ENCODE results near the gene TACC3.

Gene TACC3

GRCh38 chr4:1725521-1725920, 4.2 kb downstream of the TACC3 start:
- no peak for DNase-seq

GRCh38 chr4:1726146-1726934, 5.0 kb downstream of the TACC3 start:
- DNase-seq: peak; percentile 90

GRCh38 chr4:1727117-1728031, 6.1 kb downstream of the TACC3 start:
- DNase-seq: no peak

- DNase-seq: no peak
These were observed 7.0 kb downstream of the TACC3 start for GRCh38 chr4:1728061-1728980.

- DNase-seq: no peak
These were observed 9.3 kb downstream of the TACC3 start for GRCh38 chr4:1730532-1731135.

GRCh38 chr4:1731180-1731579, 9.9 kb downstream of the TACC3 start:
- no peak for DNase-seq

- DNase-seq: no peak
These were observed 11.6 kb downstream of the TACC3 start for GRCh38 chr4:1732911-1733310.

- DNase-seq: no peak
These were observed 13.9 kb downstream of the TACC3 start for GRCh38 chr4:1735215-1735614.

GRCh38 chr4:1736812-1737211, 15.5 kb downstream of the TACC3 start:
- no peak for DNase-seq

- DNase-seq: no peak
These were observed 16.3 kb downstream of the TACC3 start for GRCh38 chr4:1737666-1738065.

- no peak for DNase-seq
These were observed 17.1 kb downstream of the TACC3 start for GRCh38 chr4:1738410-1738809.

GRCh38 chr4:1739358-1739757, 18.0 kb downstream of the TACC3 start:
- no peak for DNase-seq

- no peak for DNase-seq
These were observed 18.8 kb downstream of the TACC3 start for GRCh38 chr4:1740021-1740545.

- no peak for DNase-seq
These were observed 19.9 kb downstream of the TACC3 start for GRCh38 chr4:1741208-1741607.

- DNase-seq: no peak
These were observed 22.2 kb downstream of the TACC3 start for GRCh38 chr4:1743551-1743950.

GRCh38 chr4:1743975-1744374, 22.7 kb downstream of the TACC3 start:
- no peak for DNase-seq

GRCh38 chr4:1744552-1744951, 23.2 kb downstream of the TACC3 start:
- DNase-seq: no peak

- no peak for DNase-seq
These were observed 23.8 kb downstream of the TACC3 start for GRCh38 chr4:1745165-1745564.

GRCh38 chr4:1745697-1746096, 24.4 kb downstream of the TACC3 start:
- DNase-seq: no peak

GRCh38 chr4:1746265-1746691, 25.0 kb downstream of the TACC3 start:
- DNase-seq: peak; percentile 74

- no peak for DNase-seq
These were observed 25.7 kb downstream of the TACC3 start for GRCh38 chr4:1746919-1747602.

- no peak for DNase-seq
These were observed 26.3 kb downstream of the TACC3 start for GRCh38 chr4:1747603-1747967.

Measured in effector CD8-positive, alpha-beta T cell (primary cell).